VCaP (cell line): Measurements from ENCODE around the gene PCSK7.
A peak's percentile ranks its signal among the peaks of the same experiment; 100 is the strongest.
"Not testable (repeated sequence)": the region's sequence is repeated elsewhere in the genome, so short reads cannot be mapped to it uniquely, and the experiment has no call there.

Source experiments
- H3K27ac ChIP-seq: fragments of 450-650 bp; 2 replicates; pipeline ENCODE4 v1.5.1; 2017
- TF ChIP-seq, protein P1 (sequence below): fragments of 450-650 bp; conservative IDR thresholded peaks from 2 replicates; pipeline ENCODE4 v1.5.1; 2017; ENCODE audit warnings: mild to moderate bottlenecking, moderate library complexity

PCSK7 gene, protein sequence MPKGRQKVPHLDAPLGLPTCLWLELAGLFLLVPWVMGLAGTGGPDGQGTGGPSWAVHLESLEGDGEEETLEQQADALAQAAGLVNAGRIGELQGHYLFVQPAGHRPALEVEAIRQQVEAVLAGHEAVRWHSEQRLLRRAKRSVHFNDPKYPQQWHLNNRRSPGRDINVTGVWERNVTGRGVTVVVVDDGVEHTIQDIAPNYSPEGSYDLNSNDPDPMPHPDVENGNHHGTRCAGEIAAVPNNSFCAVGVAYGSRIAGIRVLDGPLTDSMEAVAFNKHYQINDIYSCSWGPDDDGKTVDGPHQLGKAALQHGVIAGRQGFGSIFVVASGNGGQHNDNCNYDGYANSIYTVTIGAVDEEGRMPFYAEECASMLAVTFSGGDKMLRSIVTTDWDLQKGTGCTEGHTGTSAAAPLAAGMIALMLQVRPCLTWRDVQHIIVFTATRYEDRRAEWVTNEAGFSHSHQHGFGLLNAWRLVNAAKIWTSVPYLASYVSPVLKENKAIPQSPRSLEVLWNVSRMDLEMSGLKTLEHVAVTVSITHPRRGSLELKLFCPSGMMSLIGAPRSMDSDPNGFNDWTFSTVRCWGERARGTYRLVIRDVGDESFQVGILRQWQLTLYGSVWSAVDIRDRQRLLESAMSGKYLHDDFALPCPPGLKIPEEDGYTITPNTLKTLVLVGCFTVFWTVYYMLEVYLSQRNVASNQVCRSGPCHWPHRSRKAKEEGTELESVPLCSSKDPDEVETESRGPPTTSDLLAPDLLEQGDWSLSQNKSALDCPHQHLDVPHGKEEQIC

DNA sequence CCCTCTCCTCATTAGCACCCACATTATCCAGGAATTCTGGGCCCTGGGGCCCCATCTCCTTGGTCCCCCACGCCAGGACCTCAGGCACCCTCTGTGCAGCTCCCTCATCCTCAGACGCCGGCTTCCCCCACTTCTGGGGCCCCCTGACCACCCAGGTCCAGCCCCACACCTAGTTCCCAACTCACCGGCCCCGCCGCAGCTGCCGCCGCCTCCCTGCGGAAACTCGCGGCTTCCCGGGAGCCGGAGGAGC, at the start of gene PCSK7:
Gene PCSK7 (minus strand): TSS at position 232 of the 250 bp plus-strand sequence. CDS start 2,229 bp downstream, outside the sequence.
- H3K27ac ChIP-seq, result peak within 1 kb of the TSS; percentile 92
- TF ChIP-seq, protein P1, sequence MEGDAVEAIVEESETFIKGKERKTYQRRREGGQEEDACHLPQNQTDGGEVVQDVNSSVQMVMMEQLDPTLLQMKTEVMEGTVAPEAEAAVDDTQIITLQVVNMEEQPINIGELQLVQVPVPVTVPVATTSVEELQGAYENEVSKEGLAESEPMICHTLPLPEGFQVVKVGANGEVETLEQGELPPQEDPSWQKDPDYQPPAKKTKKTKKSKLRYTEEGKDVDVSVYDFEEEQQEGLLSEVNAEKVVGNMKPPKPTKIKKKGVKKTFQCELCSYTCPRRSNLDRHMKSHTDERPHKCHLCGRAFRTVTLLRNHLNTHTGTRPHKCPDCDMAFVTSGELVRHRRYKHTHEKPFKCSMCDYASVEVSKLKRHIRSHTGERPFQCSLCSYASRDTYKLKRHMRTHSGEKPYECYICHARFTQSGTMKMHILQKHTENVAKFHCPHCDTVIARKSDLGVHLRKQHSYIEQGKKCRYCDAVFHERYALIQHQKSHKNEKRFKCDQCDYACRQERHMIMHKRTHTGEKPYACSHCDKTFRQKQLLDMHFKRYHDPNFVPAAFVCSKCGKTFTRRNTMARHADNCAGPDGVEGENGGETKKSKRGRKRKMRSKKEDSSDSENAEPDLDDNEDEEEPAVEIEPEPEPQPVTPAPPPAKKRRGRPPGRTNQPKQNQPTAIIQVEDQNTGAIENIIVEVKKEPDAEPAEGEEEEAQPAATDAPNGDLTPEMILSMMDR, result no peak

DNA sequence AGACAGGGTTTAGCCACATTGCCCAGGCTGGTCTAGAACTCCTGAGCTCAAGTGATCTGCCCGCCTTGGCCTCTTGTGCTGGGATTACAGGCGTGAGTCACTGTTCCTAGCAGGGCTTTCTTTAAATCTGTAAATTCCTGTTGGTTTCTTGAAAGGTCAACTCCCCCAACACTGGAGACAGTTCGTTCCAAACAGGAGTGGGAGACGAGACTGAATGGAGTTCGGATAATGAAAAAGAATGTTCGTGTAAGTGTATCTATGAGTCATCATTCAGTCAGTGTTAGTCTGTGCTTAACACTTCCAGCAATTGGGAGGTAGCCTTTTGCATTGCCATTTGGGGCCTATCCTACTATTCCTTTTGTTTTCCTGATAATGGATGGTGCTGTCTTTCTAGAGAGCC, 49.3 kb upstream of the PCSK7 start:
- H3K27ac ChIP-seq, result no peak overlapping the region
- TF ChIP-seq, protein P1, result no peak

DNA sequence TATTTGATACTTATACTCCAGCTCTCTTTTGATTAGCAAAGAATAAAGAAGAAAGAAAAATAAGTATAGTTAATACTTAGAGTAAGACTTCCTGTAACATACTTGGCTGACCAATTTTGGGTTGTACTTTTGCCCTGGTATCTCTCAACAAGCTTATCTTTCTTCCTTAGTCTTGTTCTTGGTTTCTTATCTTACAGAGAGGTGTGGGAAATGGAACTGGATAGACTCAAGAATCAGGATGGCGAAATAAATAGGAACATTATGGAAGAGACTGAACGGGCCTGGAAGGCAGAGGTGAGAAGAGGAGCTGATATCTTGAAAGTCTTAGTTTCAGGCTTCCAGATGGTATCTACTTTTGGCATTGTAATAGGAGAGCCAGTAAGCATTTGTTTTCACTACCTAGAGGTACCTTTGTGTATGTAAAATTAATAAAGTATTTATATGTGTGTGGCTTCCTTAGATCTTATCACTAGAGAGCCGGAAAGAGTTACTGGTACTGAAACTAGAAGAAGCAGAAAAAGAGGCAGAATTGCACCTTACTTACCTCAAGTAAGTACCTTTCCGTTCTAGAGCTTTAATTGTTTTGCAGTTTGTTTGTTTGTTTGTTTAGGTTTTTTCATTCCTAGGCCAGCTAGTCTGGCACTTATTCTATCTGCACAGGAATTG, 48.0 kb upstream of the PCSK7 start:
- TF ChIP-seq, protein P1, result no peak
- H3K27ac ChIP-seq, result peak overlapping the region; percentile 55

DNA sequence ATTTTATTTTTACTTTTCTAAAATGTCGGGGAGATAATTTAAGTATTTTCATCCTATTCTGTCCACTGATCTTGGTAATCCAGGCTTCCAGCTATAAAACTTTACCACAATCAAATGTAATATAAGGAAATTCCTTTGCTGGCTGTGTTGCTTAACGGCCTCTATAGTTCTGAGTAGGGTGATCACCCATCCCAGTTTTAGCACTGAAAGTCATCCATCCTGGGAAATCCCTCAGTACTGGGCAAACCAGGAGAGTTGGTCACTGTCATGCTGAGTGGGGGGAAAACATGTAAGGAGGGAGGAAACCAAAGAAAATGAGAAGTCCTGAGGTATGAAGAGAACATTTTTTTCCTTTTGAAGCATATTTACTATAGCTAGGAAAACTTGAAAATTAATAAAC, 46.5 kb upstream of the PCSK7 start:
- peak overlapping the region; percentile 55; the same call in 1 of the 2 replicates for H3K27ac ChIP-seq
- TF ChIP-seq, protein P1, result no peak

DNA sequence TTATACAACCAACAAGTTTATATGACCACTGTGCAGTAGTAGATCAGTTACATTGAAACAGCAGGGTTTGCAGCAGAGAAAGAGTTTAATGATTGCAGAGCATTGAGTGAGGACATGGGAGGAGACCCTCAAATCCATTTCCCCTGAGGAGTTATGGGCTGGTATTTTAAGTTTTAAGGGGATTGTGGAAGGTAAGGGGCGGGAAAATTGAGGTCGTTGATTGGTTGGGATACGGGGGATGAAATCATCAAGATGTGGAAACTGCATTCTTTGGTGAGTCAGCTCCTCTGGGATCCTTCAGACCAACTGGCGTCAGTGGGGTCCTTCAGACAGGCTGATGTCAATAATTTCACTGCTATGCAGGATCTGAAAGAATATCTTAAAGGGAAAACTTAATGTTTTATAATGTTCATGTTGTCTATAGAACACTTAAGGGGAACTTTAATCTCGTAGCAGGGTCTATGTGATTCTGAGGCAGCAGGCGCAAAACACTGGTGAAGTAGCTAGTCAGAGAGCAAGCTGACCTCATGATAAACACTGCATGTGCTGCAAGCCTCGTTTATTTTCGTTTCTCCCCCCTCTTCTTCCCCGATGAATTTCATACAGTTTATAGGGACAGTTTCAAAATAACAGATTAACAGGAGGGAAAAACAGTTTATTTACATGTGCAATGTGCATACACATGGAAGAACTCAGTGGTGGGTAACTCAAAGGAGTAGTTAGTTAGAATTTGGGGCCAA, 41.8 kb upstream of the PCSK7 start:
- TF ChIP-seq, protein P1, result no peak
- H3K27ac ChIP-seq, result no peak overlapping the region

DNA sequence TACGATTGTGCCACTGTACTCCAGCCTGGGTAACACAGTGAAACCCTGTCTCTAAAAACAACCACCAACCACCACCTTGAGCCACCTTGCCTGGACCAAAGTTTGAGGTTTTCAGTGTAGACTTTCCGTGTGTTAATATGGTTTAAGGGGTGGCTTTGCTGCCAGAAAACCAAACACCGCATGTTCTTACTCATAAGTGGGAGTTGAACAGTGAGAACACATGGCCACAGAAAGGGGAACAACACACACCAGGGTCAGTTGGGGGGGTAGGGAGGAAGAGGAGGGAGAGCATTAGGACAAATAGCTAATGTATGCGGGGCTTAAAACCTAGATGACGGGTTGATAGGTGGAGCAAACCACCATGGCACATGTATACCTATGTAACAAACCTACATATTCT, 40.3 kb upstream of the PCSK7 start:
- H3K27ac ChIP-seq, result not testable (repeated sequence)

DNA sequence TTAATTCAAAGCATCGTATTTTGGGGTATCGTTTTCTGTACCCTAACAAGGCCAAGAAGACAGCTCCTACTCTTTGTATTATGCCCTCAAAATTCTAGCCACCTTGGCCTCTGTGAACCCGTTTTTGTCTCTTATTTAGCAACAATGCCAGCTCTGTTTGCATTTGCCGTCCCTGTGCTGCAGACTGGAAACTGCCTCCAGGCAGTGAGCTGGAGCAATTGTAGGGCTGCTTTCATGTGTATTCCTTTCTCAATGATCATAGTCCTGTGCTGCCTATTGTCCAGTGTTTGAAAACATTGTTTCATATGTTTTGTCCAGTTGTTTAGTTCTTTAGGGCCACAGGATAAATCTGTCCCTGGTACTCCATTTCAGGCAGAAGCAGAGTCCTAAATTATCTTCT, 39.3 kb upstream of the PCSK7 start:
- H3K27ac ChIP-seq, result no peak overlapping the region
- TF ChIP-seq, protein P1, result no peak
